Esophagus squamous epithelium (tissue), 4 donors: ENCODE results near the gene RPRD2.

Experiments used
- POLR2A ChIP-seq, 4 donors: fragments of 450-650 bp; IDR thresholded peaks; one replicate each; pipeline ENCODE4 v1.6.1; 2017; ENCODE audit warnings: antibody characterized with exemption in 4 of 4, mild to moderate bottlenecking in 4 of 4, moderate library complexity in 3 of 4
- TF ChIP-seq, protein P1 (sequence below), 6 experiments: fragments of 450-650 bp in 4 of 6; fragments of 200-600 bp in 2 of 6; sonication (generic) in 2 of 6; IDR thresholded peaks; one replicate each; pipeline ENCODE4 v1.5.1; 2016 to 2019; ENCODE audit warnings: antibody characterized with exemption in 6 of 6, mild to moderate bottlenecking in 4 of 6, moderate library complexity in 4 of 6

DNA sequence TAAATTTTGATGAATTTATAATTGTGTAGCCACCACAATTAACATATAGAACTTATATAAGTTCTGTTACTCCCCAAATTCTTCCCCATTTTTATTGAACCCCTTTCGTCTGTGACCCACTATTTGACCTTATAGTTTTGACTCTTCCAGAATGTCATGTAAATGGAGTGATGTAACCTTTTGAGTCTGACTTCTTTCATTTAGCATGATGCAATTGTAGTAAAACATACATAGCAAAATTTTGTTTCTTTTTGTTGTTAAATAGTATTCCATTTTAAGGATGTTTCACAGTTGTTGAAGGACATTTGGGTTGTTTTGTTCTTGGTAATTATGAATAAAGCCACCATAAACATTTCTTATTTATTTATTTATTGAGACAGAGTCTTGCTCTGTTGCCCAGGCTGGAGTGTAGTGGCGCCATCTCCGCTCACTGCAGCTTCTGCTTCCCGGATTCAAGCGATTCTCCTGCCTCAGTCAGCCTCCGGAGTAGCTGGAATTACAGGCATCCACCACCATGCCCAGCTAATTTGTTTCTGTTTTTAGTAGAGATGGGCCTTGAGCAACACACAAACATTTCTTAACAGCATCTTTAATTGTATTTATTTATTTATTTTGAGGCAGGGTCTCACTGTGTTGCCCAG lies 33.6 kb downstream of the RPRD2 start:
- TF ChIP-seq, protein P1, sequence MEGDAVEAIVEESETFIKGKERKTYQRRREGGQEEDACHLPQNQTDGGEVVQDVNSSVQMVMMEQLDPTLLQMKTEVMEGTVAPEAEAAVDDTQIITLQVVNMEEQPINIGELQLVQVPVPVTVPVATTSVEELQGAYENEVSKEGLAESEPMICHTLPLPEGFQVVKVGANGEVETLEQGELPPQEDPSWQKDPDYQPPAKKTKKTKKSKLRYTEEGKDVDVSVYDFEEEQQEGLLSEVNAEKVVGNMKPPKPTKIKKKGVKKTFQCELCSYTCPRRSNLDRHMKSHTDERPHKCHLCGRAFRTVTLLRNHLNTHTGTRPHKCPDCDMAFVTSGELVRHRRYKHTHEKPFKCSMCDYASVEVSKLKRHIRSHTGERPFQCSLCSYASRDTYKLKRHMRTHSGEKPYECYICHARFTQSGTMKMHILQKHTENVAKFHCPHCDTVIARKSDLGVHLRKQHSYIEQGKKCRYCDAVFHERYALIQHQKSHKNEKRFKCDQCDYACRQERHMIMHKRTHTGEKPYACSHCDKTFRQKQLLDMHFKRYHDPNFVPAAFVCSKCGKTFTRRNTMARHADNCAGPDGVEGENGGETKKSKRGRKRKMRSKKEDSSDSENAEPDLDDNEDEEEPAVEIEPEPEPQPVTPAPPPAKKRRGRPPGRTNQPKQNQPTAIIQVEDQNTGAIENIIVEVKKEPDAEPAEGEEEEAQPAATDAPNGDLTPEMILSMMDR (IDR thresholded peaks at IDR 0.05): no peak
- no peak for TF ChIP-seq POLR2A (IDR thresholded peaks at IDR 0.05)
